ENCODE results near the gene MED13L.

DNA sequence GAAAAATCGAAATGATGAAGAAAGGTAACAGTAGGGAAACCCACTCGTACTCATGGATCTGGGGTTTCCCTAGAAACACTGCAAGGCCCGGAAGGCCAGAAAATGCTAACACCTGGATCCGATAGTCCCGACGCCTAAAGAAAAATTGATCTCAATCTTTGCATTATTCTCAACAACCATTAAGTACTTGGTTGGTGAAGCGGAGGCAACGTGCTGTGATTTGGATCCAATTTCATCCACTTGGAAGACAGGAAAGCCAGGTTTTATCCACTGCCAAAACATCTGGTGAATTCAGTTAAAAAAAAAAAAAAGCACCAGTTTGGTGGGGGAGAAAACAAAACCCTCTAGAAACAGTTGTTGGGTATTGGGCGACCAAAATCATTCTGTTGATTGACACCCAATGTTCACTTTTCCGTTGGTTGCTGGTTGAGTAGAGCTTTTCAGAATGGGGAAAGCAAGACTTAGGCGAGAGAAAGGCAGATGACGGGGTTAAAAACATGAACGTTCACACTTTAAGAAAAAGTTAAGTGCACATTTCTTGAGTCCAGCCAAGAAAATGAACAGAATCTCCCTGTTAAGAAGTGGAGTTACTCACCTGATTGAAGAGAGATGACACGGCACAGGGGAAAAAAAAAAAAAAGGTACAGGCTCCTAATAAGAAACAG, 41.9 kb upstream of the MED13L start:
- TF ChIP-seq, protein P1, sequence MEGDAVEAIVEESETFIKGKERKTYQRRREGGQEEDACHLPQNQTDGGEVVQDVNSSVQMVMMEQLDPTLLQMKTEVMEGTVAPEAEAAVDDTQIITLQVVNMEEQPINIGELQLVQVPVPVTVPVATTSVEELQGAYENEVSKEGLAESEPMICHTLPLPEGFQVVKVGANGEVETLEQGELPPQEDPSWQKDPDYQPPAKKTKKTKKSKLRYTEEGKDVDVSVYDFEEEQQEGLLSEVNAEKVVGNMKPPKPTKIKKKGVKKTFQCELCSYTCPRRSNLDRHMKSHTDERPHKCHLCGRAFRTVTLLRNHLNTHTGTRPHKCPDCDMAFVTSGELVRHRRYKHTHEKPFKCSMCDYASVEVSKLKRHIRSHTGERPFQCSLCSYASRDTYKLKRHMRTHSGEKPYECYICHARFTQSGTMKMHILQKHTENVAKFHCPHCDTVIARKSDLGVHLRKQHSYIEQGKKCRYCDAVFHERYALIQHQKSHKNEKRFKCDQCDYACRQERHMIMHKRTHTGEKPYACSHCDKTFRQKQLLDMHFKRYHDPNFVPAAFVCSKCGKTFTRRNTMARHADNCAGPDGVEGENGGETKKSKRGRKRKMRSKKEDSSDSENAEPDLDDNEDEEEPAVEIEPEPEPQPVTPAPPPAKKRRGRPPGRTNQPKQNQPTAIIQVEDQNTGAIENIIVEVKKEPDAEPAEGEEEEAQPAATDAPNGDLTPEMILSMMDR (IDR thresholded peaks at IDR 0.05), result no peak
- TF ChIP-seq EP300 (IDR thresholded peaks at IDR 0.05), result no peak
